Thoracic aorta (tissue), 2 donors: ENCODE results near the gene KRTAP10-5. TPM values are rescaled to one million over a fixed set of nuclear protein-coding genes. Genes with fewer than 3 reads are reported as not detected.
"Not testable (repeated sequence)": the region's sequence is repeated elsewhere in the genome, so short reads cannot be mapped to it uniquely, and the experiment has no call there.

Source experiments
- ATAC-seq: fragments of 150-250 bp; one replicate; pipeline ENCODE4 v1.8.0; 2017; ENCODE audit warnings: low read depth; ENCODE audit not compliant: insufficient number of reproducible peaks, low FRiP score
- DNase-seq: peaks from one replicate; pipeline ENCODE4 v3.0.0-alpha.2; 2020; ENCODE audit warnings: low spot score
- H3K27ac ChIP-seq, 2 donors: fragments of 200-600 bp; sonication (generic); 1 replicate in 1 of 2; 2 replicates in 1 of 2; pipeline ENCODE4 v1.5.1; 2016; ENCODE audit warnings: mild to moderate bottlenecking in 2 of 2, moderate library complexity in 2 of 2
- H3K27me3 ChIP-seq: fragments of 200-600 bp; sonication (generic); replicated peaks from 2 replicates; pipeline ENCODE4 v1.6.0; 2016; ENCODE audit warnings: mild to moderate bottlenecking; ENCODE audit not compliant: insufficient read depth
- H3K36me3 ChIP-seq: fragments of 200-600 bp; sonication (generic); one replicate; pipeline ENCODE4 v1.5.1; 2016
- H3K4me1 ChIP-seq, 2 donors: fragments of 200-600 bp; sonication (generic); 1 replicate in 1 of 2; 2 replicates in 1 of 2; pipeline versions ENCODE4 v1.5.1 to v1.6.0; 2016; ENCODE audit warnings: low read depth in 2 of 2, mild to moderate bottlenecking in 1 of 2; ENCODE audit not compliant: control insufficient read depth in 1 of 2
- H3K4me3 ChIP-seq: fragments of 200-600 bp; sonication (generic); 2 replicates; pipeline ENCODE4 v1.5.1; 2016; ENCODE audit warnings: mild to moderate bottlenecking
- H3K9me3 ChIP-seq: fragments of 200-600 bp; sonication (generic); 2 replicates; pipeline ENCODE4 v1.5.1; 2016
- CTCF ChIP-seq: fragments of 200-600 bp; sonication (generic); IDR thresholded peaks from one replicate; pipeline ENCODE4 v1.5.1; 2019; ENCODE audit warnings: antibody characterized with exemption
- total RNA-seq, 2 donors: library from RNA; depleted of rRNA; stranded (reverse); fragments of >200 nt; gene quantifications; one replicate each; pipeline versions ENCODE4 v1.1.0 to v1.2.3, GENCODE V29; 2016

The KRTAP10-5 gene
- total RNA-seq, 2 donors from 2014 or later, result not detected

GRCh38 chr21:44590897-44591800 is 10.7 kb upstream of the KRTAP10-5 start:
- not testable (repeated sequence) for H3K36me3 ChIP-seq, H3K4me3 ChIP-seq, H3K9me3 ChIP-seq, H3K27ac ChIP-seq, H3K27me3 ChIP-seq, H3K4me1 ChIP-seq, ATAC-seq, DNase-seq

- Histone ChIP-seq H3K4me3 (no peak overlapping the region), H3K4me1 (no peaks in the 10 kb centered on the region), H3K36me3 (no peaks in the 10 kb centered on the region), H3K27ac (no peak overlapping the region), H3K9me3 (no peaks in the 10 kb centered on the region), H3K27me3 (no peaks in the 10 kb centered on the region)
- ATAC-seq, result no peak
- TF ChIP-seq CTCF, result no peak
- no peak for DNase-seq
Observed at GRCh38 chr21:44590311-44590721, 9.9 kb upstream of the KRTAP10-5 start.

GRCh38 chr21:44589586-44590305 is 9.3 kb upstream of the KRTAP10-5 start:
- ATAC-seq (no peak), DNase-seq (no peak)
- no peak for TF ChIP-seq CTCF
- Histone ChIP-seq H3K4me3 (no peak overlapping the region), H3K27me3 (no peaks in the 10 kb centered on the region), H3K9me3 (no peaks in the 10 kb centered on the region), H3K4me1 (no peaks in the 10 kb centered on the region), H3K36me3 (no peaks in the 10 kb centered on the region), H3K27ac (no peak overlapping the region)

- no peak overlapping the region for H3K27ac ChIP-seq
- H3K27me3 ChIP-seq, result no peaks in the 10 kb centered on the region
- DNase-seq (no peak), ATAC-seq (no peak)
- no peaks in the 10 kb centered on the region for H3K9me3 ChIP-seq
- no peaks in the 10 kb centered on the region for H3K36me3 ChIP-seq
- no peak for TF ChIP-seq CTCF
- no peaks in the 10 kb centered on the region for H3K4me1 ChIP-seq
- no peak overlapping the region for H3K4me3 ChIP-seq
Observed at GRCh38 chr21:44589094-44589493, 8.7 kb upstream of the KRTAP10-5 start.

- Histone ChIP-seq H3K36me3 (no peaks in the 10 kb centered on the region), H3K4me1 (no peaks in the 10 kb centered on the region), H3K27ac (no peak overlapping the region), H3K9me3 (peaks cover 7% of the 10 kb centered on the region), H3K4me3 (no peak overlapping the region), H3K27me3 (no peaks in the 10 kb centered on the region)
- no peak for TF ChIP-seq CTCF
- DNase-seq, result no peak
- no peak for ATAC-seq
Observed at GRCh38 chr21:44585892-44586291, 5.5 kb upstream of the KRTAP10-5 start.
